Measurements from ENCODE around the gene AP1M2. TPM values are rescaled to one million over a fixed set of nuclear protein-coding genes. Genes with fewer than 3 reads are reported as not detected.

Gene AP1M2
- total RNA-seq, 1 experiment from 2014 or later: 146 TPM

DNA sequence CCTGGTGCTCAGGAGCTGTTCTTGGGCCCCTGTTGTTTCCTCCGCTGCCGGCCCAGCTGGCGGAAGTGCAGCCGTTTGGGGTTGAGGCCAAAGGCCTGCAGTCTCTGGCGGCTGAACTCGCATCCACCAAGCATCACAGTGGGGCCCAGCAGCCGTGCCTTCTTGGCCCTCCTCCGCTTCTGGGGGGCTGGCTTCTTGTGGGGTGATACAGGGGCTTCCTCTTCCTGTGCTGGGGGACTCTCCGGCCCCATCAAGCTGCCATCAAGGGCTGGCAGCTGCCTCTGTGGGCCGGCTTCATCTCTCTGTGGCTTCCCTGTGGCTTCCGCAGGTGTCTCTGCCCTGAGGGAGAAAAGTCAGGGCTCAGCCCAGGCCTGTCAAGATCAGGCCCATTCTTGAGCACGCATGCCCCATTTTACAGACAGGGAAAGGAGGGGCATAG lies 33.1 kb downstream of the AP1M2 start:
- H3K4me1 Mint-ChIP-seq: no peaks in the 10 kb centered on the region
- Histone ChIP-seq H3K18ac (ENCODE audit: insufficient read length, low read depth, low read length) (no peak overlapping the region), H4K91ac (ENCODE audit: insufficient read length, low read depth, low read length) (no peak overlapping the region), H2AFZ (ENCODE audit: low read length) (no peak overlapping the region), H2BK120ac (ENCODE audit: low read depth, low read length, poor library complexity, severe bottlenecking) (no peak overlapping the region), H3K27ac (ENCODE audit: insufficient read length, low read depth, low read length) (no peak overlapping the region), H3K56ac (ENCODE audit: insufficient read length, low read depth, low read length) (no peak overlapping the region), H2BK20ac (ENCODE audit: low read depth, low read length, poor library complexity, severe bottlenecking) (no peak overlapping the region), H2BK15ac (ENCODE audit: low read depth, low read length) (no peak overlapping the region), H2AK5ac (ENCODE audit: insufficient read length, low read length) (no peak overlapping the region), H3K23me2 (ENCODE audit: insufficient read length, low read depth, low read length, poor library complexity, severe bottlenecking) (no peaks in the 10 kb centered on the region), H3K79me2 (ENCODE audit: insufficient read depth, low read length) (no peaks in the 10 kb centered on the region), H3K27me3 (ENCODE audit: insufficient read depth, low read length) (no peaks in the 10 kb centered on the region), H2BK5ac (ENCODE audit: insufficient read length, low read length) (no peak overlapping the region), H3K9ac (ENCODE audit: extremely low read depth, insufficient read length, low read length) (no peak overlapping the region), H3K4me2 (ENCODE audit: insufficient read depth, insufficient read length, low read length) (no peak overlapping the region), H4K8ac (replicated peaks; ENCODE audit: insufficient read length, low read depth, low read length) (no peak overlapping the region), H3K14ac (ENCODE audit: insufficient read depth, low read length) (no peak overlapping the region), H3T11ph (ENCODE audit: low read length) (no peak overlapping the region), H2BK12ac (ENCODE audit: insufficient read length, low read depth, low read length) (no peak overlapping the region), H3K79me1 (ENCODE audit: insufficient read depth, low read depth, low read length, poor library complexity, severe bottlenecking) (no peaks in the 10 kb centered on the region), H3K4ac (ENCODE audit: low read depth, low read length) (no peak overlapping the region), H4K20me1 (ENCODE audit: control insufficient read depth, insufficient read depth, insufficient read length) (peaks cover 2% of the 10 kb centered on the region), H4K5ac (ENCODE audit: insufficient read length, low read depth, low read length) (no peak overlapping the region), H3K9me3 (ENCODE audit: control insufficient read depth, low read depth, low read length) (no peaks in the 10 kb centered on the region), H3K23ac (ENCODE audit: insufficient read length, low read depth, low read length) (no peak overlapping the region), H3K4me1 (ENCODE audit: insufficient read depth, low read length) (no peaks in the 10 kb centered on the region)
- TF ChIP-seq, protein P1, sequence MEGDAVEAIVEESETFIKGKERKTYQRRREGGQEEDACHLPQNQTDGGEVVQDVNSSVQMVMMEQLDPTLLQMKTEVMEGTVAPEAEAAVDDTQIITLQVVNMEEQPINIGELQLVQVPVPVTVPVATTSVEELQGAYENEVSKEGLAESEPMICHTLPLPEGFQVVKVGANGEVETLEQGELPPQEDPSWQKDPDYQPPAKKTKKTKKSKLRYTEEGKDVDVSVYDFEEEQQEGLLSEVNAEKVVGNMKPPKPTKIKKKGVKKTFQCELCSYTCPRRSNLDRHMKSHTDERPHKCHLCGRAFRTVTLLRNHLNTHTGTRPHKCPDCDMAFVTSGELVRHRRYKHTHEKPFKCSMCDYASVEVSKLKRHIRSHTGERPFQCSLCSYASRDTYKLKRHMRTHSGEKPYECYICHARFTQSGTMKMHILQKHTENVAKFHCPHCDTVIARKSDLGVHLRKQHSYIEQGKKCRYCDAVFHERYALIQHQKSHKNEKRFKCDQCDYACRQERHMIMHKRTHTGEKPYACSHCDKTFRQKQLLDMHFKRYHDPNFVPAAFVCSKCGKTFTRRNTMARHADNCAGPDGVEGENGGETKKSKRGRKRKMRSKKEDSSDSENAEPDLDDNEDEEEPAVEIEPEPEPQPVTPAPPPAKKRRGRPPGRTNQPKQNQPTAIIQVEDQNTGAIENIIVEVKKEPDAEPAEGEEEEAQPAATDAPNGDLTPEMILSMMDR (conservative IDR thresholded peaks at IDR 0.05): no peak
- H3K9me3 Mint-ChIP-seq: no peaks in the 10 kb centered on the region
- H3K27me3 Mint-ChIP-seq (ENCODE audit: low read depth): no peaks in the 10 kb centered on the region
- no peak overlapping the region for H3K4me3 Mint-ChIP-seq
- H3K36me3 Mint-ChIP-seq (ENCODE audit: insufficient read depth in 1 of 3, low read depth in 3 of 3): peaks cover 33 to 92% (median 76%) of the 10 kb centered on the region in 3 experiments; a peak in 6 of 7 replicates
- no CpG with 5 or more reads among the region's 12 CpGs for WGBS (ENCODE audit: extremely low coverage, insufficient read length, low lambda C conversion rate)
- DNase-seq: no peak
- H3K27ac Mint-ChIP-seq: 0 out of 7 replicates have a peak overlapping the region, but pooled peaks of 1 of the 3 experiments have one; percentile 47

Measured in H9 (cell line).